IMR-90 (cell line): ENCODE results near the gene HYI. TPM values are rescaled to one million over a fixed set of nuclear protein-coding genes. Genes with fewer than 3 reads are reported as not detected.

Experiments
- ATAC-seq: fragments of 200-7000 bp; cut with Tn5 transposase; 2 replicates; pipeline ENCODE4 v1.9.1; 2020; ENCODE audit warnings: low read depth, mild to moderate bottlenecking, moderate library complexity
- BruUV-seq: library from RNA; stranded (reverse); fragments of 400-500 nt; replicated peaks from 2 replicates; lab custom pipeline; 2021; lab: Mats Ljungman, UMichigan
- CTCF ChIA-PET: fragments of 300-600 bp; formaldehyde crosslinking; extraction: SDS; loops from one replicate; lab custom pipeline; 2021; ENCODE audit warnings: antibody characterized with exemption; lab: Yijun Ruan, JAX
- POLR2A ChIA-PET: fragments of 300-600 bp; sonication (Branson Sonifier 250); formaldehyde crosslinking; loops from one replicate; lab custom pipeline; 2022; ENCODE audit warnings: antibody characterized with exemption; ENCODE audit not compliant: unreplicated experiment; lab: Charles Lee
- DNase-seq: peaks from one replicate; pipeline ENCODE4 v3.0.0; 2013
- H2AFZ ChIP-seq: replicated peaks from 2 replicates; pipeline ENCODE3; 2013; ENCODE audit warnings: low read length, mild to moderate bottlenecking; ENCODE audit not compliant: poor library complexity
- H2AK5ac ChIP-seq: 2 replicates; pipeline ENCODE4 v1.6.1; 2013; ENCODE audit warnings: low read depth, low read length, inconsistent platforms
- H2AK9ac ChIP-seq: replicated peaks from 2 replicates; pipeline ENCODE3; 2013; ENCODE audit warnings: mild to moderate bottlenecking, low read depth, low read length, moderate library complexity; ENCODE audit not compliant: poor library complexity
- H2BK120ac ChIP-seq: 2 replicates; pipeline ENCODE4 v1.6.1; 2013; ENCODE audit warnings: low read depth, low read length, inconsistent platforms
- H2BK15ac ChIP-seq: 3 replicates; pipeline ENCODE4 v1.6.1; 2013; ENCODE audit warnings: low read depth, low read length, inconsistent platforms
- H2BK20ac ChIP-seq: 2 replicates; pipeline ENCODE4 v1.6.1; 2013; ENCODE audit warnings: low read depth, mild to moderate bottlenecking, inconsistent platforms, low read length, moderate library complexity
- H2BK5ac ChIP-seq: 2 replicates; pipeline ENCODE4 v1.6.1; 2013; ENCODE audit warnings: mild to moderate bottlenecking, low read depth, low read length, inconsistent platforms; ENCODE audit not compliant: poor library complexity, severe bottlenecking
- H3K14ac ChIP-seq: replicated peaks from 2 replicates; pipeline ENCODE4 v1.6.1; 2013; ENCODE audit warnings: low read depth, low read length, inconsistent platforms
- H3K18ac ChIP-seq: 2 replicates; pipeline ENCODE4 v1.6.1; 2013; ENCODE audit warnings: low read depth, low read length, control low read depth
- H3K23ac ChIP-seq: 2 replicates; pipeline ENCODE4 v1.6.1; 2013; ENCODE audit warnings: low read depth, low read length, inconsistent platforms
- H3K27ac ChIP-seq: 2 replicates; pipeline ENCODE4 v1.5.1; 2013; ENCODE audit warnings: mild to moderate bottlenecking, control low read depth, low read length; ENCODE audit not compliant: insufficient read depth
- H3K27me3 ChIP-seq: 2 replicates; pipeline ENCODE4 v1.6.1; 2013; ENCODE audit warnings: low read length; ENCODE audit not compliant: control insufficient read depth, insufficient read depth
- H3K36me3 ChIP-seq: 2 replicates; pipeline ENCODE4 v1.6.1; 2013; ENCODE audit warnings: low read length, mixed read lengths; ENCODE audit not compliant: control insufficient read depth, insufficient read depth
- H3K4ac ChIP-seq: 2 replicates; pipeline ENCODE4 v1.6.1; 2013; ENCODE audit warnings: low read depth, low read length, inconsistent platforms
- H3K4me1 ChIP-seq: 2 replicates; pipeline ENCODE4 v1.6.1; 2013; ENCODE audit warnings: low read length, mixed read lengths; ENCODE audit not compliant: control insufficient read depth, insufficient read depth
- H3K4me2 ChIP-seq: 2 replicates; pipeline ENCODE4 v1.6.1; 2013; ENCODE audit warnings: low read depth, mild to moderate bottlenecking, control low read depth, low read length, moderate library complexity
- H3K4me3 ChIP-seq: 2 replicates; pipeline ENCODE4 v1.5.1; 2013; ENCODE audit warnings: low read depth, mild to moderate bottlenecking, control low read depth, low read length, moderate library complexity; ENCODE audit not compliant: insufficient read depth
- H3K56ac ChIP-seq: 2 replicates; pipeline ENCODE4 v1.6.1; 2013; ENCODE audit warnings: low read length, inconsistent platforms; ENCODE audit not compliant: insufficient read depth; ENCODE audit errors: extremely low read depth
- H3K79me1 ChIP-seq, 2 experiments: 2 replicates each; pipeline ENCODE4 v1.6.1; 2013; ENCODE audit warnings: low read length in 2 of 2, inconsistent platforms in 1 of 2, low read depth in 1 of 2
- H3K9ac ChIP-seq: 2 replicates; pipeline ENCODE4 v1.6.1; 2013; ENCODE audit warnings: low read depth, low read length, control low read depth
- H3K9me1 ChIP-seq: 2 replicates; pipeline ENCODE4 v1.6.1; 2013; ENCODE audit warnings: low read length, inconsistent platforms; ENCODE audit not compliant: insufficient read depth
- H3K9me3 ChIP-seq: 2 replicates; pipeline ENCODE4 v1.6.1; 2013; ENCODE audit warnings: low read length; ENCODE audit not compliant: control insufficient read depth, insufficient read depth
- H4K20me1 ChIP-seq: 2 replicates; pipeline ENCODE4 v1.6.1; 2013; ENCODE audit warnings: low read length, inconsistent platforms; ENCODE audit not compliant: insufficient read depth
- H4K5ac ChIP-seq: 2 replicates; pipeline ENCODE4 v1.6.1; 2013; ENCODE audit warnings: mild to moderate bottlenecking, low read depth, low read length, control low read depth
- H4K8ac ChIP-seq, 2 experiments: 2 replicates each; pipeline ENCODE4 v1.6.1; 2013; ENCODE audit warnings: low read depth in 2 of 2, low read length in 2 of 2, control low read depth in 1 of 2, inconsistent platforms in 1 of 2
- H4K91ac ChIP-seq: 2 replicates; pipeline ENCODE4 v1.6.1; 2013; ENCODE audit warnings: low read depth, low read length, inconsistent platforms; ENCODE audit not compliant: insufficient read depth
- CEBPB ChIP-seq: IDR thresholded peaks from 2 replicates; pipeline ENCODE4 v1.6.1; 2012; ENCODE audit warnings: low read depth, low read length, improper control_type of control experiment
- RCOR1 ChIP-seq: IDR thresholded peaks from 2 replicates; pipeline ENCODE4 v1.6.1; 2012; ENCODE audit warnings: mild to moderate bottlenecking, low read length, improper control_type of control experiment; ENCODE audit not compliant: insufficient replicate concordance
- RFX5 ChIP-seq: IDR thresholded peaks from 2 replicates; pipeline ENCODE4 v1.8.0; 2012; ENCODE audit warnings: low read depth, mild to moderate bottlenecking, low read length, moderate library complexity
- WGBS, 2 experiments: methylation state at CpG; one replicate each; pipeline versions ENCODE4 v1.1.5 to v1.1.7; 2013; ENCODE audit warnings: missing lambda C conversion rate in 2 of 2; ENCODE audit not compliant: insufficient read length in 1 of 2; ENCODE audit errors: extremely low coverage in 2 of 2; 5-methylcytosine and 5-hydroxymethylcytosine counted together
- dilution Hi-C: fragments of 300-500 bp; cut with HindIII; formaldehyde crosslinking; loops from one replicate; pipeline ENCODE4 v1.14.3; 2018; ENCODE audit warnings: low sequenced_read_pairs; ENCODE audit not compliant: unreplicated experiment
- in situ Hi-C: fragments of 300-500 bp; cut with MboI; formaldehyde crosslinking; loops from 3 replicates; pipeline ENCODE4 v1.14.3; 2019; ENCODE audit warnings: low sequenced_read_pairs, inconsistent platforms, mixed read lengths
- intact Hi-C: fragments of 100-400 bp; cut with micrococcal nuclease; formaldehyde crosslinking; loops from 2 replicates; pipeline ENCODE4 v1.10.0; 2022
- polyA plus RNA-seq, 3 experiments: library from polyadenylated mRNA; depleted of rRNA; stranded (reverse); fragments of >200 nt; gene quantifications; 2 replicates each; pipeline ENCODE4 v1.2.3, GENCODE V29; 2012; ENCODE audit warnings: low replicate concordance in 1 of 3
- total RNA-seq: library from RNA; depleted of rRNA; stranded (reverse); fragments of >200 nt; gene quantifications from 2 replicates; pipeline ENCODE4 v1.2.3, GENCODE V29; 2012

The HYI gene
- total and polyA plus RNA-seq, 2 of the 4 experiments (the other 2 are of a cell fraction) = 21.5 to 53.7 TPM

GRCh38 chr1:43405219-43405875 is 48.4 kb downstream of the HYI start (continued):
- no peak for TF ChIP-seq RCOR1

GRCh38 chr1:43404353-43404752 is 49.4 kb downstream of the HYI start:
- DNase-seq = no peak
- Histone ChIP-seq H3K9me1 (peaks cover 8% of the 10 kb centered on the region; the same call in 1 of the 2 replicates), H2BK15ac (no peak overlapping the region), H4K20me1 (no peaks in the 10 kb centered on the region), H3K4me1 (peaks cover 4% of the 10 kb centered on the region; the same call in 1 of the 2 replicates), H3K79me1 (peaks cover 30 to 41% of the 10 kb centered on the region in 2 experiments), H4K91ac (no peak overlapping the region), H2BK20ac (no peak overlapping the region), H3K27ac (no peak overlapping the region), H4K8ac (no peak overlapping the region), H3K4ac (no peak overlapping the region), H3K9ac (no peak overlapping the region), H3K56ac (no peak overlapping the region), H4K5ac (no peak overlapping the region), H3K4me3 (no peak overlapping the region), H3K4me2 (no peak overlapping the region), H2BK5ac (no peak overlapping the region), H2AK9ac (no peak overlapping the region), H2BK120ac (no peak overlapping the region), H3K14ac (no peak overlapping the region), H2AFZ (no peak overlapping the region), H3K23ac (no peak overlapping the region), H3K36me3 (peaks cover 39% of the 10 kb centered on the region), H3K27me3 (no peaks in the 10 kb centered on the region), H2AK5ac (no peak overlapping the region), H3K18ac (no peak overlapping the region), H3K9me3 (no peaks in the 10 kb centered on the region)
- WGBS, 2 experiments = 100% methylated on average over 4 of the region's 6 CpGs; no CpG with 5 or more reads in 1 of the 2 experiments
- intact Hi-C loops (no loop called here), in situ Hi-C loops (loop anchor here (25.0 kb wide), 1 partner anchor 492 kb away; no protein-coding TSS in a partner anchor), dilution Hi-C loops (no loop called here)
- ChIA-PET POLR2A (no interaction called here), CTCF (interaction anchor here (0.6 kb wide), 1 partner anchor 29 kb away, joined by 3 read pairs; no protein-coding TSS in a partner anchor)
- no peak for ATAC-seq
- TF ChIP-seq CEBPB = peak; percentile 79
- TF ChIP-seq RFX5 = no peak
- no TSS peak for BruUV-seq
